Astrocyte of the spinal cord (primary cell): Measurements from ENCODE around the gene WFDC1.

ENCODE experiments used
- DNase-seq: peaks from one replicate; pipeline ENCODE4 v3.0.0; 2011; ENCODE audit warnings: low read depth, low spot score
- H3K4me3 ChIP-seq: 2 replicates; pipeline ENCODE4 v1.5.1; 2011; ENCODE audit warnings: low read depth, mild to moderate bottlenecking, low read length, moderate library complexity
- in situ Hi-C: cut with HindIII; loops from 2 replicates; pipeline ENCODE4 v1.10.0; 2017; ENCODE audit warnings: low sequenced_read_pairs
- TF ChIP-seq, protein P1 (sequence below): IDR thresholded peaks from 2 replicates; pipeline ENCODE4 v1.5.1; 2012; ENCODE audit warnings: low read depth, mild to moderate bottlenecking, low read length, inconsistent platforms

Gene WFDC1

DNA sequence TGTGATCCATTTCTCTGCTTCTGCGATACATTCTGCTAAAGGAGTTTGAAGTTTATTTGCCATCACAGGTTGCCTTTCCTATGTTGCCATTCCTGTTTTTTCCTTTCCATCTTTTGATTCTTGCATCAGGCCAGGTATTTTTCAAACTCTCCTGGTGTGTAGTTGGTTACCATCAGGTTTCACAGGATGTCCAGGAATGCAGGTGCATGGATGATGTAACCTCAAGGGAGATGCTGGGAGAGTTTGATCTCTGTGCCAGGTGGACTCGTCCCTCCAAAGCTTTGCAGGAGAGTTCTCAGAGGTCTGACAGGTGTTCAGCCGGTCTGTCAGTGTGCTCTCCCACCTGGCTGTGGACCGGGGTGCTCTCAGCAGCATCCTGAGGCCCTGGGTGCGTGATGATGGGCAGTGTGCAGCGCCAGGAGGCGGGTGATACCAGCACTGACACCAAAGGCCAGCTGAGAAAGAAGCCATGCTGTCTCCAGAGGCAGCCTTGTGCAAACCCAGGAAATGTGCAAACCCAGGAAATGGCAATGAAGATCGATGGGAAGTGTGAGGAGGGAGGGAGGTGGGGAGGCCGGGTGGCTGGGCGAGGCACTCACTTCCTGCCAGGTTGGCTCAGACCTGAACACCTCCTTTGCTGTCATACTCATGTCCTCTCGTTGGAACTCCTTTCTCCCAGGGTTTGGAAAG lies 75.4 kb downstream of the WFDC1 start:
- no peak for DNase-seq
- H3K4me3 ChIP-seq = no peak overlapping the region
- in situ Hi-C loops = no loop called here
- TF ChIP-seq, protein P1, sequence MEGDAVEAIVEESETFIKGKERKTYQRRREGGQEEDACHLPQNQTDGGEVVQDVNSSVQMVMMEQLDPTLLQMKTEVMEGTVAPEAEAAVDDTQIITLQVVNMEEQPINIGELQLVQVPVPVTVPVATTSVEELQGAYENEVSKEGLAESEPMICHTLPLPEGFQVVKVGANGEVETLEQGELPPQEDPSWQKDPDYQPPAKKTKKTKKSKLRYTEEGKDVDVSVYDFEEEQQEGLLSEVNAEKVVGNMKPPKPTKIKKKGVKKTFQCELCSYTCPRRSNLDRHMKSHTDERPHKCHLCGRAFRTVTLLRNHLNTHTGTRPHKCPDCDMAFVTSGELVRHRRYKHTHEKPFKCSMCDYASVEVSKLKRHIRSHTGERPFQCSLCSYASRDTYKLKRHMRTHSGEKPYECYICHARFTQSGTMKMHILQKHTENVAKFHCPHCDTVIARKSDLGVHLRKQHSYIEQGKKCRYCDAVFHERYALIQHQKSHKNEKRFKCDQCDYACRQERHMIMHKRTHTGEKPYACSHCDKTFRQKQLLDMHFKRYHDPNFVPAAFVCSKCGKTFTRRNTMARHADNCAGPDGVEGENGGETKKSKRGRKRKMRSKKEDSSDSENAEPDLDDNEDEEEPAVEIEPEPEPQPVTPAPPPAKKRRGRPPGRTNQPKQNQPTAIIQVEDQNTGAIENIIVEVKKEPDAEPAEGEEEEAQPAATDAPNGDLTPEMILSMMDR = no peak

DNA sequence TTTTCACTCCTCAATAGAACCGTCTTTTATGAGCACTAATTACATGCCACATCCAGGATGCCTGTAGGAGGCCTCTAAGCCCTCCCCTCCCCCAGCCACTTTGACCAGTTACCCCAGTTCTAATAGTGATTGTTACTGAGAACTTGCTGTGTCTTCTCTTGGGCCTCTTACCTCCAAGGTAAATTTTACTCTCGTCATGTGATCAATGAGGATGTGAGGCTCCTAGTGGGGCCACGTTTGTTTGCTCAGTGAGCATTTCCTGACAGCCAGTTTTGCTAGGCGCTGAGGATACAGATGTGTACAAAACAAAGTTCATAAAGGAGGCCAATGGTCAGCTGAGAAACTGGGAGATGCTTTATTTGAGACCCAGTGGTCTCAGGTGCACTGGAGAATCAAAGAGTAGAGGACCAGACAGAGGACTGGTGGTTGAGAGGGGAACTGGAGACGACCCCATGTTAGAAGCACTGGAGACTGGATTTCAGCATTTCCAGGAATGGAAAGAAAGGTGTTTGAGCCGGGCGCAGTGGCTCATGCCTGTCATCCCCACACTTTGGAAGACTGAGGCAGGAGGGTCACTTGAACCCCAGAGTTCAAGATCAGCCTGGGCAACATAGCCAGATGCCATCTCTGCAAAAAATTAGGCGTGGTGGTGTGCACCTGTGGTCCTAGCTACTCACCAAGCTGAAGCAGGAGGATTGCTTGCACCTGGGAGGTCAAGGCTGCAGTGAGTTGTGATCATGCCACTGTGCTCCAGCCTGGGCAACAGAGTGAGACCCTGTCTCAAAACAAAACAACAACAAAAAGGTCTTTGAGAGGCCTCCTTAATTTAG lies 76.3 kb downstream of the WFDC1 start:
- TF ChIP-seq, protein P1 = no peak
- DNase-seq = no peak
- H3K4me3 ChIP-seq = no peak overlapping the region
- in situ Hi-C loops = no loop called here

DNA sequence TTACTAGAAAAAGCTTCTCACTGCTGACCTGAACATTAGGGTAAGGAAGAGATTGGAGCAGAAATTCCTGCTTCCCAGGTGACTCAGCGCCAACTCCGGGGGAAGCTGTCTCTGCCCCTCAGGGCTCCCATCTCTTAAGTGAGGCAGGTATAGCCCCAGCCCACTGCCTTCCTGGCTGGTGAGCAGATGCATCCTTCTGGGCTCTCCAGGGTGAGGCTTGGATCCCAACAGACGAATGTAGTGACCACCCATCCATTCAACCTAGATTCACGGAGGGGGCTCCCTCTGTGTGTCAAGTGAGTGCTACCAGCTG lies 76.8 kb downstream of the WFDC1 start:
- in situ Hi-C loops = no loop called here

DNA sequence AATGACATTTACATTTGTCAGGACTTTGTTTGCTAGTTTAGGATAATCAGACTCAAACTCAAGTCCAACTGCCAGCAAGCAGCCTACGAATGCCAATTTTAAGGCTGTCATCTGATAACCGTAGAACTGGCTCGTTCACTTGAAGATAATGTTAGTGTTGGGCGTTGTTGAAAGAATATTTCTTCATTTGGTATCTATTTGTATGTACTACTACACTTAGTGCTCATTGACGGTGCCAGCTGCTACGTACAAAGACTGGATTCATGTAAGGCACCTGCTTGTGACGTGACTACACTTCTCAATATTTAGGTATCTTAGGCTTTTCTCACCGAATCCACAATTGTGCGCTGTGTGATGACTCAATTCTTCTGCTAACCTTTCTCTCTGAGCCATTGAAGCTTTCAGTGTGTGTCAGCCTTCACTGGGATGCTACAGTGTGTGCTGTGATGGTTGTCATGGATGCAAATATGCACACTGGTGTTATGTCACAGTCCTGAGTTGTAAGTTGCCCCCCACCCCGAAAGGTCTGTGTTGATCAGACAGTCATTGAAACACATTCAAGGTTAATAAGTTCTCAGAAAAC lies 79.3 kb downstream of the WFDC1 start:
- in situ Hi-C loops = no loop called here
- no peak for DNase-seq
- TF ChIP-seq, protein P1 = no peak
- H3K4me3 ChIP-seq = no peak overlapping the region

More for the DNA sequence above, 76.8 kb downstream of the WFDC1 start:
- no peak overlapping the region for H3K4me3 ChIP-seq
- TF ChIP-seq, protein P1 = no peak
- no peak for DNase-seq

DNA sequence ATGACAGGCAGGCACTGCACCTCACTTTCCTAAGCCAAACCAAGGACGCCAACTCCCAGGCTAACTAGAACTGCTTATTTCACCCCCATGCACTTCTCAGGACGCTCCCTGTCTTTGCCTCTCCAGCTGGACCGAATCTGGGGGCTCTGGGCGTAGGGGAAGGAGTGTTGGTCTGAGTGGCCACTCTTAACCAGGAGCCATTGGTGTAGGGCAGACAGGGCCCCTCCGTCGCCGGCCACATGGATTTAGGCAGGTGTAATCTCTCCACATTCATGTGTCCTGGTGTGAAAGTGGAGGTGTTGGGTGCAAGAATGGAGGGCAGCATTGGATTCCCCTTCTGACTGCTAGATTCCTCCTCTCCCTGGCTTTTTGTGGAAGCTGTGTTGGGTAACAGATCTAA lies 83.4 kb downstream of the WFDC1 start:
- in situ Hi-C loops = no loop called here
- no peak for DNase-seq
- TF ChIP-seq, protein P1 = no peak
- no peak overlapping the region for H3K4me3 ChIP-seq

DNA sequence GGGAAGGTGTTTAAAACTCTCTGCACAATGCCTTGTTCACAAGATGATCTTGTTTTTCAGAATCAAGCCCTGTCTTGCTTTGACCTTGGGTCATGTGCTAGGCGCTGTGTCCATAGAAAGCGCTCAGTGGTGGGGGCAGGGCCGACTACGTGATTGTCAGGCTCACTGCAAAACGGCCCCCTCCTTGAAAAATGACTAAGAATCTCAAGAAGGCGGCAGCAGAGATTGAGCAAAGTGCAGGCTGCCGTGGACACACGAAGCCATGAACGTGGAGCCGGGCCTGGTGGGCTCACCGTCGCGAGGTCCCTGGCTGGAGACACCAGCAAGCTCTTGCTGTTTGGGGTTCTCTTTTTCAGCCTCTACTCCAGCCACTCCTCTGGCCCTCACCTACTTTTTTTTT lies 83.9 kb downstream of the WFDC1 start:
- no peak for DNase-seq
- TF ChIP-seq, protein P1 = no peak
- in situ Hi-C loops = no loop called here
- H3K4me3 ChIP-seq = no peak overlapping the region
